Large intestine (tissue), 3 donors: ENCODE results near the gene RGS7BP. TPM values are rescaled to one million over a fixed set of nuclear protein-coding genes. Genes with fewer than 3 reads are reported as not detected.
"Not testable (repeated sequence)": the region's sequence is repeated elsewhere in the genome, so short reads cannot be mapped to it uniquely, and the experiment has no call there.

Experiments
- DNase-seq, 2 donors: peaks; one replicate each; pipeline versions ENCODE4 v3.0.0 to v3.0.0-alpha.2; 2013
- H3K27ac ChIP-seq: one replicate; pipeline ENCODE4 v1.5.1; 2013; ENCODE audit warnings: low read length
- H3K27me3 ChIP-seq: 2 replicates; pipeline ENCODE4 v1.6.1; 2013; ENCODE audit warnings: low read length; ENCODE audit not compliant: control insufficient read depth, insufficient read depth
- H3K36me3 ChIP-seq: 2 replicates; pipeline ENCODE4 v1.6.1; 2013; ENCODE audit warnings: low read length; ENCODE audit not compliant: control insufficient read depth, insufficient read depth
- H3K4me1 ChIP-seq: one replicate; pipeline ENCODE4 v1.6.1; 2013; ENCODE audit warnings: low read length; ENCODE audit not compliant: control insufficient read depth, insufficient read depth
- H3K4me3 ChIP-seq: one replicate; pipeline ENCODE4 v1.5.1; 2013; ENCODE audit warnings: low read length
- H3K9me3 ChIP-seq: one replicate; pipeline ENCODE4 v1.6.1; 2013; ENCODE audit warnings: mild to moderate bottlenecking, low read depth, low read length, moderate library complexity; ENCODE audit not compliant: control insufficient read depth
- WGBS: methylation state at CpG from one replicate; pipeline ENCODE4 v1.1.5; 2013; ENCODE audit warnings: low lambda C conversion rate; ENCODE audit not compliant: insufficient coverage; 5-methylcytosine and 5-hydroxymethylcytosine counted together
- polyA plus RNA-seq: library from polyadenylated mRNA; unstranded; fragments of 120-200 nt; gene quantifications from one replicate; pipeline ENCODE4 v1.2.1, GENCODE V29; 2013

Gene RGS7BP
- polyA plus RNA-seq, 1 donor, result 1.1 TPM

DNA sequence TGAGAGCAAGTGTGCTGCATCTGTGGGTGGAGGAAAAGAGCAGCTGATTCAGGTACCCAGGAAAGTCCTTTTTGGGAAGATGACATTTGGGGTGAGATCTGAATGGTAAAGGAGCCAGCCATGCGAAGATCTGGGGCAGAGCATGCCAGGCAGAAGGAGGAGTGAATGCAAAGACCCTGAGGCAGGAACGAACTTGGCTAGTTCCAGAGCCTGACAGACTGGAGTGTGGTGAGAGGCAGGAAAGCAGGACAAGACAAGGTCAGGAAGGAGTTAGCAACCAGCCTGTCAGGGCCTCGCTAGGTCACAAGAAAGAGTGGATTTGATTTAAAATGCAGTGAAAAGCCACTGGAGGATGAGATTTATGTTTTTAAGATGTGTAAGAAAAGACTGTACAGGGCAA lies 28.2 kb downstream of the RGS7BP start:
- WGBS, result no CpG with 5 or more reads among the region's 3 CpGs
- no peak overlapping the region for H3K27ac ChIP-seq
- no peaks in the 10 kb centered on the region for H3K36me3 ChIP-seq
- DNase-seq, result no peak
- no peaks in the 10 kb centered on the region for H3K27me3 ChIP-seq
- peaks cover 12% of the 10 kb centered on the region for H3K4me1 ChIP-seq
- no peaks in the 10 kb centered on the region for H3K9me3 ChIP-seq
- H3K4me3 ChIP-seq, result no peak overlapping the region

DNA sequence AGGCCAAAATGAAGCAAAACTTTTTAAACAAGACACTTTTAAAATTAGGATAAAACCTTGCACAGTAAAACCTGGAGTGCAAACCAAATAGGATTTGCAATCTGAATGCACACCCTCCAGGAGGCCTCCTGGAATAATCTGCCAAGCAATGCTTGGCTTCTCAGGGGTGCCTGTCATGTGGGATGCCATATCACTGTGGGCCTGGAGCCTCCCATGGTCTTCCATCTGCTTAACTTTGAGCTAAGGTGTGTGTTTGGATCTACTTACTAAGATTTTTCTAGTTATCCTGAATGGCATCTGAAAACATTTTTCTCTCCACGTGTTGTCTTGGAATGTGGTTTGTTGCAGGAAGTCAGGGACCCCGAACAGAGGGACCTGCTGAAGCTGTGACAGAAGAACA lies 52.1 kb downstream of the RGS7BP start:
- WGBS, result no CpG with 5 or more reads among the region's 2 CpGs
- Histone ChIP-seq H3K27ac (no peak overlapping the region), H3K9me3 (no peaks in the 10 kb centered on the region), H3K4me3 (no peak overlapping the region), H3K27me3 (no peaks in the 10 kb centered on the region), H3K4me1 (no peaks in the 10 kb centered on the region), H3K36me3 (no peaks in the 10 kb centered on the region)
- DNase-seq, result no peak

DNA sequence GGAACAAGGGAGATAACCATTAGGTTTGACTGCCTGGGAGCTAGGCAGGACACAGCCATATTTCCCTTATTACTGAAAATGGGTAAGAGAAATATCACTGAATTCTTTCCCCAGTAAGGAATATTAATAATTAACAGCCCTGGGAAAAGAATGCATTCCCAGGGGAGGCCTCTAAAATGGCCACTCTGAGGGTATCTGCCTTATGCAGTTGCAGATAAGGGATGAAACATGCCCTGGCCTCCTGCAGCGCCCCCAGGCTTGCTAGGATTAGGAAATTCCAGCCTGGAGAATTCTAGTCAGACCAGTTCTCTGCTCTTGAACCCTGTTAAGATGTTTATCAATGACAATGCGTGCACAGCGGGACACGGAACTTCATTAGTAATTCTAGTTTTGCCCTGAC lies 52.8 kb downstream of the RGS7BP start:
- not testable (repeated sequence) for H3K4me1 ChIP-seq, H3K36me3 ChIP-seq, H3K27me3 ChIP-seq, H3K27ac ChIP-seq, DNase-seq, H3K9me3 ChIP-seq, H3K4me3 ChIP-seq
- WGBS, result no CpG with 5 or more reads among the region's 4 CpGs

DNA sequence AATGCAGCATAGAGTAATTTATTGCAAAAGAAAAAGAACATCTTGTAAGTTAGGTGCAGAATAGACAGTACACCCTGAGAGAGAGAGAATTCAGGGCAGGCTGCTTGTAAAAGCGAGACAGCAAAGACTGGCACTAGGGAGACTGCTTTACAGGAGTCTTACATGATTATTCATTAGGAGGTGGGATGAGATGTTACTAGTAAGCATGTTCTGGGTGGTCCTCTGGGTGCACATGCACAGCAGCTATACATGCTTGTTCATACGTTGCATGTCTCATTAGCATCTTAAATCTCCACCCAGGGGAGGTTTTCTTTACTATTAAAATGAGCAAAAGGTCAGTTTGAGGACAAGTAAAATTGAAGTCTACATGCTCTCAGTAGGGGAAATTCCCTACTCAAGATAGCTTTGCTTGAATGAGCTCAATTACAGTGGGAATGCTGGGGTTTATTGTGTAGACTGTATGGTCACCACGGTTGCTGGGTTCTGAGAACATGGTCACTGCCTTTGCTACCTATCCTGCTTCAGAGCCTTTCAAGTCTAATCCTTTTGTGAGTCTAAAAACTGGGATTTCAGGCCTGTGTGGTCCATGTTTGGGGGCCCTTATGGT lies 60.6 kb downstream of the RGS7BP start:
- H3K27ac ChIP-seq, result no peak overlapping the region
- DNase-seq, result no peak
- H3K4me1 ChIP-seq, result no peaks in the 10 kb centered on the region
- no peaks in the 10 kb centered on the region for H3K27me3 ChIP-seq
- H3K4me3 ChIP-seq, result no peak overlapping the region
- no peaks in the 10 kb centered on the region for H3K9me3 ChIP-seq
- no peaks in the 10 kb centered on the region for H3K36me3 ChIP-seq
- WGBS, result no CpG with 5 or more reads among the region's 3 CpGs

DNA sequence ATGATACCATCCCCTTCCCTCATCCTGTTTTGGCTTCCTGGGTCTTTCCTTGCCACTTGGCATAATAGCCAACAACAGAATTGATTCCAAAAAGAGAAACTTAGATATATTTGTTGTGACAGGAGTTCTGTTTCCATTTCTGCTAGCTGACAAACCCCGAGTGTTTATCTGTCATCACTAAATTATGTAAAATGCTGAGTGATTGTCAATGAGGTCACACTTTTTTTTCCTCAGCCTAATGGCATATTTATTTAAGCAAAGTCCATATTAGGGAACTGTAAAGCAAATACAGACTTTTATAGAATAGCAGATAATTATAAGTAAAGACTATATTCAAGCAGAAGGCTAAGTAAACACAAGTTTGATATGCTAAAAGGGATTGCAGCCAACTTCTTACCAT lies 64.0 kb downstream of the RGS7BP start:
- no CpG with 5 or more reads among the region's 1 CpG for WGBS
- H3K9me3 ChIP-seq, result no peaks in the 10 kb centered on the region

DNA sequence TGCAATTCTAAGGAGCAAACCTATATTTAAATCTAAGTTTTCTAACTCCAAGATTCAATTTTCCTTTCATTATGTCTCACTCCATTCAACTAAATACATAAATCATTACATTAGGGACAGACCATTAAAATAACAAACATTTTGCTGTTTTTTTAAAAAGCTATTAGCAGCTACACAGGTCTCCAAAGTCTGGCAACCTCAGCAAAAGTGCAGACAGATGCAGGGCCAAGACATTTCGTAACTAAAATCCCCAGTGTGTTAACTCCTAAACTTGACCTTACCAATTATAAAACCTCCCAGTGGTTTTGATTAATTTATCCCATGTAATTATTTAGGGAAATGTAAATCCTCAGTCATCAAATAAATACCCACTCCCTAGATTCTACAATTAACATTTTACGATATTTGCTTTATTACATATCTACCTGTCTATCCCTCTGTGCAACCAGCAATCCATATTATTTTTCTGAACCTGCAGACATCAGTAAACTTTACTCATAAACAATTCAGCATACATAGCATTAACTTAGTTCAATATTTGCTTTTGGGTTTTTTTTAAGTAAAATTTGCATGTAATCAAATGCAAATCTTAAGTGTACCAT lies 64.7 kb downstream of the RGS7BP start:
- Histone ChIP-seq H3K4me1 (no peaks in the 10 kb centered on the region), H3K36me3 (no peaks in the 10 kb centered on the region), H3K4me3 (no peak overlapping the region), H3K27ac (no peak overlapping the region), H3K9me3 (no peaks in the 10 kb centered on the region), H3K27me3 (no peaks in the 10 kb centered on the region)
- WGBS, result no CpG with 5 or more reads among the region's 2 CpGs
- no peak for DNase-seq

More for the DNA sequence above, 64.0 kb downstream of the RGS7BP start:
- no peak for DNase-seq
- Histone ChIP-seq H3K27ac (no peak overlapping the region), H3K36me3 (no peaks in the 10 kb centered on the region), H3K4me1 (no peaks in the 10 kb centered on the region), H3K27me3 (no peaks in the 10 kb centered on the region), H3K4me3 (no peak overlapping the region)

DNA sequence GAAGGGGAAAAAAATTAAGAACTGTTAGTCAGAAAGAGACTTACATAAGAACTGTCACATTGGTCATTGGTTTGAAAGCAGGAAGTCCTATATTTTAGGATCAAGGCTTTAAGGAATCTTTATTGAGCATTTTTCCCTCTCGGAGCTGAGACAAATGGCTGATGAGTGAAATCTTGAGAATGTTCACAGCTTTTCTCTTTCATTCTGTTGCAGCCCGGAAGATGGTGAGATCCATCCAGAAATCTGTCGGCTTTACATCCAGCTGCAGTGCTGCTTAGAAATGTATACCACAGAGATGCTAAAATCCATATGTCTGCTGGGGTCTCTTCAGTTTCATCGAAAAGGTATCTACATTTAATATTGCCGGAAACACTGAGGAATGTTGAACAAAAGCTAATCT lies 69.7 kb downstream of the RGS7BP start:
- no peak overlapping the region for H3K27ac ChIP-seq
- DNase-seq, result no peak
- no CpG with 5 or more reads among the region's 5 CpGs for WGBS
- no peaks in the 10 kb centered on the region for H3K4me1 ChIP-seq
- H3K9me3 ChIP-seq, result no peaks in the 10 kb centered on the region
- H3K27me3 ChIP-seq, result no peaks in the 10 kb centered on the region
- H3K4me3 ChIP-seq, result no peak overlapping the region
- H3K36me3 ChIP-seq, result no peaks in the 10 kb centered on the region

DNA sequence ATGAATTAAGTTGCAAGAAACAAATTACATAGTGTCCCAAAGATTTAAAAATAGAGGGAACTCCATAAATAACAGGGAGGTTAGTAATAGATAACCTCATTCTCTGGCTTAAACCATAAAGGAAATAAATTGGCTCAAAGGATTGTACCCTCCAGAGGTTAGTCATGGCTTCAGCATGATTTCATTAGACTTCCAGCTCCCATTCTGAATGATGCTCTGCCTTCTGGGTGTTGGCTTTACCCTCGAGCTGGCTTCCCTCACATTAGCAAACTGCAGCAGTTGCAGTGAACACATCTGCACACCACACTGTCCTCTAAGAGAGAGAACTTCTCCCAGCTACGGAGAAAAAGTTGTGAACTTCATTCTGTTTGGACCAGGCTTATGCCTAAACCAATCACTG lies 70.4 kb downstream of the RGS7BP start:
- H3K4me3 ChIP-seq, result no peak overlapping the region
- no peaks in the 10 kb centered on the region for H3K36me3 ChIP-seq
- WGBS, result no CpG with 5 or more reads among the region's 2 CpGs
- no peaks in the 10 kb centered on the region for H3K9me3 ChIP-seq
- no peaks in the 10 kb centered on the region for H3K27me3 ChIP-seq
- DNase-seq, result no peak
- H3K27ac ChIP-seq, result no peak overlapping the region
- H3K4me1 ChIP-seq, result no peaks in the 10 kb centered on the region

DNA sequence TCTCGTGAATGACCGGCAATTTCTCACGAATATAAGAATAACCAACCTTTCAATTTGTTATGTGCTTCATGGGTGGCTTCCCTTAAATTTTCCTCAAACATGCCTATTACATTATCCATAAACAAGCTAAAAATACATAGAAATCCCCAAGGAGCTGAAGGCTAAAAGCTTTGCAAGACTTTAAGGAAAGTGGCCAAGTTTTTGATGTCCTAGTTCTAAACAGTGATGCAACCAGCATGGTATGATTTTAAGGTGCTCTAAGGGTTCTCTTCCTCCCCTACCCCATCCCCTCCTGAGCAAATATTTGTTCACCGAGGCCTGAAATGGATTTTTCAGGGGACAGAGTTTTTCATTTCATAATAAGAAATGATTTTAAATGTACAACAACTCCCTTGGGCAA lies 79.8 kb downstream of the RGS7BP start:
- Histone ChIP-seq H3K27me3 (no peaks in the 10 kb centered on the region), H3K9me3 (no peaks in the 10 kb centered on the region), H3K4me1 (peaks cover 12% of the 10 kb centered on the region), H3K27ac (no peak overlapping the region), H3K4me3 (no peak overlapping the region), H3K36me3 (no peaks in the 10 kb centered on the region)
- 88% methylated on average over 2 of the region's 4 CpGs for WGBS
- no peak for DNase-seq

DNA sequence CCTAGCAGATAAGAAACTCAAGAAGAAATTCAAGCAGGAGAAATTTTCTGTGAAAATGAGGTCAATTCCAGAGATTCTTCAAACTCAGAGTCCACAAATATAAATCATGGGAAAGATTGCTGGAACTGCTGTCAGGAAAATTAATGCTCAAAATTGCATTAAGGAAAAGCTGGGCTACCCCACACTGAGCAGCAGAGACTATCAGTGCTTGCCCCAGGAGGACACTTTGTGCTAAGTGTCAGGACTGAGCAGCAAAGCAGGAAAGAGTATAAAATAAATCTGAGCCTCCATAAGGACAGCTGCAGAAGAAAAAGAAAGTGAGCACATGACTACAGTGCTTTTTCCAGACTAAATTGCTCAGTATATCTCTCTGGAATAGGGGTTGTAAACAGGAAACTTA lies 81.6 kb downstream of the RGS7BP start:
- H3K36me3 ChIP-seq, result no peaks in the 10 kb centered on the region
- peaks cover 12% of the 10 kb centered on the region for H3K4me1 ChIP-seq
- DNase-seq, result peak in 1 of 2 donors; percentile 32
- H3K4me3 ChIP-seq, result no peak overlapping the region
- no peaks in the 10 kb centered on the region for H3K9me3 ChIP-seq
- H3K27ac ChIP-seq, result no peak overlapping the region
- H3K27me3 ChIP-seq, result no peaks in the 10 kb centered on the region

DNA sequence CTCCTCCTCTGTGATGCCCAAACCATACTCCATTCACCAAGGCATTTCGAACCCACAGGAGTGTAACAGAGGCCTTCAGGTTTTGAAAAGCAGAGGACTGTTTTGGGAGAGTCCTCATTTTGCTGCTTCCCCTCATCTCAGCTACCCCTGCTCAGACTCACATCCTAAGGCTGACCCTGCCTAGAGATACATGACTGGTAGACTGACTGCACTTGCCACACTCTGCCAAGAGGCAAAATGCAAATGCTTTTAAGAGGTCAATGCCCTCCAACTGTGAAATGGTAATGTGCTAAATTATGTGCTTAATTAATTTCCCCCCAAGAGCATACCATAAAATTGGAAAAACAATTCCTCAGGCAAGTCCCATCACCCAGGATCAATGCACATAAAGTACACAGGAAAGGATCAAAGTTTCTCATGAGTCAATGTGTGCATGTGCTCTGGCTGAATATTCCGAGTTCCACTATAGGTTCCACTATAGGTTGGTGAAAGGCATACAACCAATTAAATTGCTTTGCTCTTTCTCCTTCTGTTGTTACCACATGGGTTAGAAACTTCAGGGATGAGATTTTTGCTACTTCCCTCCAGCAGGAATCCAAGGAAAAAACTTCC lies 87.0 kb downstream of the RGS7BP start:
- H3K27me3 ChIP-seq, result no peaks in the 10 kb centered on the region
- H3K36me3 ChIP-seq, result no peaks in the 10 kb centered on the region
- H3K4me3 ChIP-seq, result no peak overlapping the region
- H3K27ac ChIP-seq, result no peak overlapping the region
- H3K4me1 ChIP-seq, result no peaks in the 10 kb centered on the region
- no CpG with 5 or more reads among the region's 2 CpGs for WGBS
- no peaks in the 10 kb centered on the region for H3K9me3 ChIP-seq
- no peak for DNase-seq
